Hepatocyte (in vitro differentiated cells): ENCODE data around the gene CUL9. TPM values are rescaled to one million over a fixed set of nuclear protein-coding genes. Genes with fewer than 3 reads are reported as not detected.

Source experiments
- DNase-seq: peaks from one replicate; pipeline ENCODE4 v3.0.0-alpha.2; 2016; ENCODE audit warnings: low spot score
- H2AFZ ChIP-seq: fragments of 200-600 bp; sonication (generic); 2 replicates; pipeline ENCODE4 v1.6.0; 2016; ENCODE audit warnings: antibody characterized with exemption, mild to moderate bottlenecking
- H3K27ac ChIP-seq: fragments of 200-600 bp; sonication (generic); 2 replicates; pipeline ENCODE4 v1.5.1; 2016; ENCODE audit warnings: mild to moderate bottlenecking
- H3K27me3 ChIP-seq: fragments of 200-600 bp; sonication (generic); 2 replicates; pipeline ENCODE4 v1.6.1; 2016
- H3K36me3 ChIP-seq: fragments of 200-600 bp; sonication (generic); replicated peaks from 2 replicates; pipeline ENCODE4 v1.5.1; 2016; ENCODE audit warnings: low read depth; ENCODE audit not compliant: insufficient read depth
- H3K4me1 ChIP-seq: fragments of 200-600 bp; sonication (generic); 2 replicates; pipeline ENCODE4 v1.5.1; 2016; ENCODE audit warnings: mild to moderate bottlenecking, moderate library complexity; ENCODE audit not compliant: insufficient read depth
- H3K4me2 ChIP-seq: fragments of 200-600 bp; sonication (generic); 2 replicates; pipeline ENCODE4 v1.6.0; 2016
- H3K4me3 ChIP-seq: fragments of 200-600 bp; sonication (generic); 2 replicates; pipeline ENCODE4 v1.5.1; 2016; ENCODE audit warnings: mild to moderate bottlenecking
- H3K79me2 ChIP-seq: fragments of 200-600 bp; sonication (generic); 2 replicates; pipeline ENCODE4 v1.6.0; 2017; ENCODE audit warnings: mild to moderate bottlenecking
- H3K9me2 ChIP-seq: fragments of 200-600 bp; sonication (generic); replicated peaks from 2 replicates; pipeline ENCODE4 v1.6.0; 2017; ENCODE audit warnings: mild to moderate bottlenecking; ENCODE audit not compliant: insufficient read depth
- H3K9me3 ChIP-seq: fragments of 200-600 bp; sonication (generic); 2 replicates; pipeline ENCODE4 v1.5.1; 2016; ENCODE audit warnings: low read depth, mild to moderate bottlenecking
- H4K20me1 ChIP-seq: fragments of 200-600 bp; sonication (generic); 2 replicates; pipeline ENCODE4 v1.6.0; 2016; ENCODE audit warnings: mild to moderate bottlenecking; ENCODE audit not compliant: insufficient read depth, poor library complexity, severe bottlenecking
- CTCF ChIP-seq: fragments of 200-600 bp; sonication (generic); IDR thresholded peaks from 2 replicates; pipeline ENCODE4 v1.5.1; 2016; ENCODE audit warnings: antibody characterized with exemption, mild to moderate bottlenecking; ENCODE audit not compliant: poor library complexity
- EZH2 ChIP-seq: fragments of 200-600 bp; sonication (generic); IDR thresholded peaks from 2 replicates; pipeline ENCODE4 v1.6.1; 2016; ENCODE audit warnings: antibody characterized with exemption, mild to moderate bottlenecking, borderline replicate concordance
- EZH2phosphoT487 ChIP-seq: fragments of 200-600 bp; sonication (generic); IDR thresholded peaks from one replicate; pipeline ENCODE4 v1.6.1; 2018; ENCODE audit warnings: antibody characterized with exemption, mild to moderate bottlenecking, low read depth, moderate library complexity; ENCODE audit not compliant: unreplicated experiment, severe bottlenecking
- WGBS: methylation state at CpG from one replicate; pipeline ENCODE4 v1.1.6; 2016; ENCODE audit warnings: low lambda C conversion rate; ENCODE audit errors: missing lambda C conversion rate; 5-methylcytosine and 5-hydroxymethylcytosine counted together
- polyA plus RNA-seq: library from polyadenylated mRNA; unstranded; fragments of >200 nt; fragmentation: Nextera tagmentation; extraction: Ambion mirVana; gene quantifications from 2 replicates; pipeline ENCODE4 v1.2.1, GENCODE V29; 2016
- total RNA-seq: library from RNA; depleted of rRNA; stranded (reverse); fragments of >200 nt; gene quantifications from 2 replicates; pipeline ENCODE4 v1.2.3, GENCODE V29; 2014

Gene CUL9
- total and polyA plus RNA-seq, 2 experiments from 2014 or later, result 20.1 to 26.2 TPM

- H3K4me2 ChIP-seq, result no peak overlapping the region
- H3K4me1 ChIP-seq, result peaks cover 11% of the 10 kb centered on the region
- peaks cover 19% of the 10 kb centered on the region for H3K79me2 ChIP-seq
- no peak for DNase-seq
- H4K20me1 ChIP-seq, result peaks cover 3% of the 10 kb centered on the region
- no peaks in the 10 kb centered on the region for H3K9me2 ChIP-seq
- no peak overlapping the region for H3K4me3 ChIP-seq
- H3K9me3 ChIP-seq, result no peaks in the 10 kb centered on the region
- H2AFZ ChIP-seq, result no peak overlapping the region
- H3K27me3 ChIP-seq, result no peaks in the 10 kb centered on the region
- TF ChIP-seq CTCF, result no peak
- TF ChIP-seq EZH2, result no peak
- TF ChIP-seq EZH2phosphoT487, result no peak
- 97% methylated on average over 19 of the region's 20 CpGs for WGBS
- H3K27ac ChIP-seq, result no peak overlapping the region
- no peaks in the 10 kb centered on the region for H3K36me3 ChIP-seq
These were observed 2.8 kb upstream of the CUL9 start for GRCh38 chr6:43178951-43179830.

GRCh38 chr6:43180058-43180457 lies 1.9 kb upstream of the CUL9 start:
- H3K4me2 ChIP-seq, result no peak overlapping the region

GRCh38 chr6:43180985-43181384 lies 1.0 kb upstream of the CUL9 start:
- 77% methylated on average over 5 of the region's 5 CpGs for WGBS
- Histone ChIP-seq H4K20me1 (no peaks in the 10 kb centered on the region), H3K79me2 (peaks cover 12% of the 10 kb centered on the region), H3K4me1 (peaks cover 6% of the 10 kb centered on the region), H3K9me2 (no peaks in the 10 kb centered on the region), H3K36me3 (no peaks in the 10 kb centered on the region), H3K27ac (peak overlapping the region; percentile 67), H2AFZ (no peak overlapping the region), H3K9me3 (no peaks in the 10 kb centered on the region), H3K4me2 (no peak overlapping the region), H3K27me3 (no peaks in the 10 kb centered on the region), H3K4me3 (no peak overlapping the region)
- no peak for DNase-seq
- TF ChIP-seq CTCF, result no peak
- TF ChIP-seq EZH2, result no peak
- no peak for TF ChIP-seq EZH2phosphoT487

More at GRCh38 chr6:43180058-43180457, 1.9 kb upstream of the CUL9 start:
- Histone ChIP-seq H3K4me1 (peaks cover 8% of the 10 kb centered on the region), H4K20me1 (peaks cover 2% of the 10 kb centered on the region), H3K9me2 (no peaks in the 10 kb centered on the region), H3K36me3 (no peaks in the 10 kb centered on the region), H3K4me3 (no peak overlapping the region), H3K27ac (no peak overlapping the region), H3K79me2 (peaks cover 19% of the 10 kb centered on the region), H3K9me3 (no peaks in the 10 kb centered on the region), H2AFZ (no peak overlapping the region), H3K27me3 (no peaks in the 10 kb centered on the region)
- WGBS, result 90% methylated on average over 7 of the region's 7 CpGs
- no peak for DNase-seq
- no peak for TF ChIP-seq EZH2

- H4K20me1 ChIP-seq, result no peaks in the 10 kb centered on the region
- peak overlapping the region; percentile 37 for H2AFZ ChIP-seq
- DNase-seq, result no peak
These were observed 415 bp upstream of the CUL9 start for GRCh38 chr6:43181621-43181941.

More at GRCh38 chr6:43181621-43181941, 415 bp upstream of the CUL9 start:
- H3K36me3 ChIP-seq, result no peaks in the 10 kb centered on the region
- WGBS, result 33% methylated on average over 9 of the region's 9 CpGs
- H3K4me2 ChIP-seq, result peak overlapping the region; percentile 94
- H3K9me3 ChIP-seq, result no peaks in the 10 kb centered on the region
- no peaks in the 10 kb centered on the region for H3K9me2 ChIP-seq
- H3K79me2 ChIP-seq, result peaks cover 6% of the 10 kb centered on the region
- no peaks in the 10 kb centered on the region for H3K27me3 ChIP-seq
- TF ChIP-seq CTCF (no peak), EZH2 (no peak), EZH2phosphoT487 (no peak)
- H3K27ac ChIP-seq, result peak overlapping the region; percentile 67
- H3K4me1 ChIP-seq, result peaks cover 6% of the 10 kb centered on the region
- H3K4me3 ChIP-seq, result peak overlapping the region; percentile 81
